GM10847 (cell line): ENCODE data around the gene GGNBP2.

Experiments used
- POLR2A ChIP-seq: IDR thresholded peaks from 2 replicates; pipeline ENCODE4 v1.6.1; 2011; ENCODE audit not compliant: insufficient read length; ENCODE audit errors: extremely low read depth

The GGNBP2 gene

GRCh38 chr17:36578671-36579070, 34.0 kb downstream of the GGNBP2 start:
- no peak for TF ChIP-seq POLR2A

DNA sequence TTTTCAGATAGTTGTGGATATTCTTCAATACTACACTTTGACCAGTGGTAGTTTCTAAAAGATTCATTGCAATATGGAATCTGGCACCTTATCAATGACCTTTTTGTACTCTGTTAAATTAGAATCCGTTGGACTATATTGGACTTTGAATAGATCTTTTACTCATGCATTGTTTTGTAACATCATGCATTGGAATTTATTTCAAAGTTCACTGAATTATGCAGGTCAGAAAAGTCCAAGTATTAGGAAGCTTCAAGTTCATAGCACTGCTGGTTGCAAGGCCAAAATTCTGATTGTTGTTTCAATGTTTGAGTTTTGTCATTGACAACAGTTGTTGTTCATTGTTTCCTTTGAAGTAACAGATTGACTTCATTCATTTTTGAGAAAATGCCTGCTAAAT, 39.1 kb downstream of the GGNBP2 start:
- no peak for TF ChIP-seq POLR2A

DNA sequence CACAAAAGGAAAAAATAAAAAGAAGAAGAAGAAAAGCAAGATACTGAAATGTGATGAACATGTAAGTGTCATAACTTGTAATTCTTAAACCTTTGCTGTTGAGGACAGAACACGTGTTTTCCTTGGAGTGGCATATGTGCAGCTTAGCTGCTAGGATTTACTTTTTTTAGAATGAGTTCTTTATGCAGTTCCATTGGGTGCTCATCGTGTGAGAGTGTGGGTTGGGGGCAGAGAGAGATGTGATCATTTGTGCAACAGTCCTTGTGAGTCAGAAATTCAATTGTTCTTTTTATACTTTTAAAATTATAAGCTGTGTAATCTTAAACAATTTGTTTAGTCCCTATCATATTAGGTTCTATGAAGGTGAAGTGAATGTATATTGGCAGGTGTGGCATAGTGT, 41.4 kb downstream of the GGNBP2 start:
- no peak for TF ChIP-seq POLR2A

DNA sequence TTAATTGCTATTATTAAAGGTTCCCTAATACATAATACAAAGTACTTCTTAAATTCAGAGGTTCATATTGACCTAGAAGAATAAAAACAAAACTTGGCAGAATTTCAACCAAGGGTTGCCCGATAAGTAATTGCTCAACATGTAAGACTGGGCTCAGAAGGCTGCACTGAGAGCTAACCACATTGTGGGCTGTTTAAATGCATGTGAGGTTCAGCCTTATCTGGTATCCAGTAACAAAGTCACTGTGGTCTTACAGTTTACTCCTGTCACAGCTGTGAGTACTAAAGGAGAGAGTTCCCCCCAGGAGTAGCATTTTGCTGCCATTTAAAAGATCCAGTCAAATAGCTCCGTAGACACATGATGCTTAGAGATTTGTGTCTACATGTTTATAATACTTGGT, 45.4 kb downstream of the GGNBP2 start:
- no peak for TF ChIP-seq POLR2A

- TF ChIP-seq POLR2A: peak; percentile 39
Measured at GRCh38 chr17:36591434-36592315, 47.0 kb downstream of the GGNBP2 start, which contains the start of gene DHRS11. TSS of gene DHRS11 (plus strand) at chr17:36591879. CDS start at chr17:36592010, 131 bp downstream.

GRCh38 chr17:36592316-36592715, 47.6 kb downstream of the GGNBP2 start:
- no peak for TF ChIP-seq POLR2A

- no peak for TF ChIP-seq POLR2A
Measured at GRCh38 chr17:36592716-36593321, 48.1 kb downstream of the GGNBP2 start.

- TF ChIP-seq POLR2A: no peak
Measured at GRCh38 chr17:36593656-36594316, 49.1 kb downstream of the GGNBP2 start.

- TF ChIP-seq POLR2A: no peak
Measured at GRCh38 chr17:36594626-36595401, 50.1 kb downstream of the GGNBP2 start.

- no peak for TF ChIP-seq POLR2A
Measured at GRCh38 chr17:36597226-36597625, 52.5 kb downstream of the GGNBP2 start.

DNA sequence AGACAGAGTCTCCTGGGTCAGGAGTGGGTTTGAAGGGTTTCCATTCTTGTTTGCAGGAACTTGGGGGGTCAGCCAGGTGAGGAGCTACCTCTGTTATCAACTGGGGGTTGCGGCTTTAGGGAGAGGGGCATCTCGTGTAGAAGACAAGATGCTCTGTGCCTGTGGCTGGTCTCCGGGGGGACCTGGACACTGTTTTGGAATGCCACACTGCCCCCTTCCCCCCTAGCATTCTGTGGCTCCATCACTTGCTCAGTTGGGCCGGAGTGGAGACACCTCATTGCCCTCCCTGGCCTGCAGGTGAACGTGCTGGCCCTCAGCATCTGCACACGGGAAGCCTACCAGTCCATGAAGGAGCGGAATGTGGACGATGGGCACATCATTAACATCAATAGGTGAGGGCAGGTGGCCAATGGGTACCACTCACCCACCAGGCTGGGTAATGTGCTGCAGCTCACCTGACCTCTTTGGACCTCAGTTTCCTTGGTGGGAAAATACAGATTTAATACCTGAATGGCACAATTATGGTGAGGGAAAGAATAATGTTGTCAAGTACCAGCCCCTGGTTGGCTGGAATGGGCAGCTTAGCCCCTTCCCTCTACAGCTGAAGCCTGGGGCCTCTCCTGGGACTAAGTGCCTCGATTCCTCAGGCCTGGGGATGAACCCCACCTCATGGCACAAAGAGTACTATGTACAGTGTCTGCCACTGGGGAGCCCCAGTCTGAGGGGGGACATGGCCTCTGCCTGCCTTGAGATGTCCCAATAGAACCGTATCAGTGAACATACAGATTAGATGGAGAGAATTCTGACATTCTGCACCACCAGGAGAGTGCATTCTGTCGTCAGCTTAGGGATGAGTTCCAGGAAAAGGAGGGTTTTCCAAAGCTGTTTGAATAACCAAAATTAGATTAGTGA, 53.4 kb downstream of the GGNBP2 start:
- TF ChIP-seq POLR2A: no peak

- no peak for TF ChIP-seq POLR2A
Measured at GRCh38 chr17:36598951-36599401, 54.3 kb downstream of the GGNBP2 start.

DNA sequence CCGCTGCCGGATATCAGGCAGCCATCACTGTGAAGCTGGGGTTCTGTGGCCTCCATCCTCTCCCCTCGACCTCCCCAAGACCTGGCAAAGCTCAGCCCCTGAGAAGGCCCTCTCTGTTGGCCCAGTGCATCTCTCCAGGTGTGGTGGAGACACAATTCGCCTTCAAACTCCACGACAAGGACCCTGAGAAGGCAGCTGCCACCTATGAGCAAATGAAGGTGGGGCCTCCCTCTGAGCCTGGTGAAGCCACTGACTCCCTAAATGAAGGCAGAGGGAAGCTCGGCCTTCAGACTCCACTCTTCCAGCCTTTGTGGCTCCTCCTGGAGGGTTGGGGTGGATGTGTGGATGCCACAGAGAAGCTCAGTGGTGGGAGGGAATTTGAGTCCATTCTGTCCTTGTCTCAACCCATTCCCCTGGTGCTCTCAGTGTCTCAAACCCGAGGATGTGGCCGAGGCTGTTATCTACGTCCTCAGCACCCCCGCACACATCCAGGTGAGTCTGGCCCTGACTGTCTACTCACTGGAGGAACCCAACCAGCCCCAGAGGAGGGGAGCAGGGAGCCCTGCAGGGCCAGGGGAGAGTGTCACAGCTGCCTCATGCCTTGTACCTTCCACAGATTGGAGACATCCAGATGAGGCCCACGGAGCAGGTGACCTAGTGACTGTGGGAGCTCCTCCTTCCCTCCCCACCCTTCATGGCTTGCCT, 55.0 kb downstream of the GGNBP2 start:
- no peak for TF ChIP-seq POLR2A

- no peak for TF ChIP-seq POLR2A
Measured at GRCh38 chr17:36600465-36600864, 55.7 kb downstream of the GGNBP2 start.

- no peak for TF ChIP-seq POLR2A
Measured at GRCh38 chr17:36600936-36601302, 56.2 kb downstream of the GGNBP2 start.
